ENCODE data around the gene MAGI2.

- no peak for TF ChIP-seq POLR2A (IDR thresholded peaks at IDR 0.05)
- TF ChIP-seq, protein P1, sequence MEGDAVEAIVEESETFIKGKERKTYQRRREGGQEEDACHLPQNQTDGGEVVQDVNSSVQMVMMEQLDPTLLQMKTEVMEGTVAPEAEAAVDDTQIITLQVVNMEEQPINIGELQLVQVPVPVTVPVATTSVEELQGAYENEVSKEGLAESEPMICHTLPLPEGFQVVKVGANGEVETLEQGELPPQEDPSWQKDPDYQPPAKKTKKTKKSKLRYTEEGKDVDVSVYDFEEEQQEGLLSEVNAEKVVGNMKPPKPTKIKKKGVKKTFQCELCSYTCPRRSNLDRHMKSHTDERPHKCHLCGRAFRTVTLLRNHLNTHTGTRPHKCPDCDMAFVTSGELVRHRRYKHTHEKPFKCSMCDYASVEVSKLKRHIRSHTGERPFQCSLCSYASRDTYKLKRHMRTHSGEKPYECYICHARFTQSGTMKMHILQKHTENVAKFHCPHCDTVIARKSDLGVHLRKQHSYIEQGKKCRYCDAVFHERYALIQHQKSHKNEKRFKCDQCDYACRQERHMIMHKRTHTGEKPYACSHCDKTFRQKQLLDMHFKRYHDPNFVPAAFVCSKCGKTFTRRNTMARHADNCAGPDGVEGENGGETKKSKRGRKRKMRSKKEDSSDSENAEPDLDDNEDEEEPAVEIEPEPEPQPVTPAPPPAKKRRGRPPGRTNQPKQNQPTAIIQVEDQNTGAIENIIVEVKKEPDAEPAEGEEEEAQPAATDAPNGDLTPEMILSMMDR (IDR thresholded peaks at IDR 0.05): no peak
- no peak for TF ChIP-seq POLR2AphosphoS5 (IDR thresholded peaks at IDR 0.05)
Measured at GRCh38 chr7:77985232-77985973, 1468.1 kb downstream of the MAGI2 start.

Data from breast epithelium (tissue), 3 donors.